Uterus (tissue), 4 donors: Measurements from ENCODE around the gene AGPAT2. TPM values are rescaled to one million over a fixed set of nuclear protein-coding genes. Genes with fewer than 3 reads are reported as not detected.

Experiments
- DNase-seq, 2 donors: peaks; one replicate each; pipeline ENCODE4 v3.0.0-alpha.2; 2019 to 2020
- H3K27ac ChIP-seq, 2 donors: fragments of 200-600 bp; sonication (generic); 1 replicate in 1 of 2; 2 replicates in 1 of 2; pipeline ENCODE4 v1.5.1; 2016 to 2018
- H3K27me3 ChIP-seq, 2 donors: fragments of 200-600 bp; sonication (generic); one replicate each; pipeline ENCODE4 v1.5.1; 2018 to 2019; ENCODE audit warnings: control low read depth in 1 of 2
- H3K36me3 ChIP-seq, 2 donors: fragments of 200-600 bp; sonication (generic); one replicate each; pipeline ENCODE4 v1.5.1; 2019; ENCODE audit warnings: control low read depth in 1 of 2
- H3K4me1 ChIP-seq, 2 donors: fragments of 200-600 bp; sonication (generic); one replicate each; pipeline ENCODE4 v1.5.1; 2018 to 2019; ENCODE audit warnings: control low read depth in 1 of 2
- H3K4me3 ChIP-seq, 2 donors: fragments of 200-600 bp; sonication (generic); 1 replicate in 1 of 2; 2 replicates in 1 of 2; pipeline ENCODE4 v1.5.1; 2018 to 2019; ENCODE audit warnings: mild to moderate bottlenecking in 1 of 2
- H3K9me3 ChIP-seq, 2 donors: fragments of 200-600 bp; sonication (generic); one replicate each; pipeline ENCODE4 v1.5.1; 2019; ENCODE audit warnings: control low read depth in 1 of 2
- CTCF ChIP-seq, 4 experiments: fragments of 200-600 bp in 2 of 4; fragments of 450-650 bp in 2 of 4; sonication (generic) in 2 of 4; IDR thresholded peaks; one replicate each; pipeline ENCODE4 v1.5.1; 2016 to 2019; ENCODE audit warnings: antibody characterized with exemption in 4 of 4, mild to moderate bottlenecking in 2 of 4, moderate library complexity in 1 of 4
- POLR2A ChIP-seq, 2 donors: fragments of 450-650 bp; IDR thresholded peaks; one replicate each; pipeline ENCODE4 v1.6.1; 2016; ENCODE audit warnings: antibody characterized with exemption in 2 of 2, mild to moderate bottlenecking in 1 of 2, moderate library complexity in 1 of 2
- intact Hi-C: fragments of 100-400 bp; cut with DNase I; formaldehyde crosslinking; loops from one replicate; pipeline ENCODE4 v1.15.1; 2023; ENCODE audit warnings: low total_unique reads
- total RNA-seq, 4 donors: library from RNA; depleted of rRNA in 3 of 4; stranded (reverse); fragments of >200 nt in 3 of 4; gene quantifications; one replicate each; pipeline versions ENCODE4 v1.1.0 to v1.2.4, GENCODE V29; 2014 to 2023
- donor health status: DM: yes; HTN: yes; CAD: no.

Gene AGPAT2
- total RNA-seq, 4 donors from 2014 or later = 22.7 to 45.1 (median 38.6) TPM

DNA sequence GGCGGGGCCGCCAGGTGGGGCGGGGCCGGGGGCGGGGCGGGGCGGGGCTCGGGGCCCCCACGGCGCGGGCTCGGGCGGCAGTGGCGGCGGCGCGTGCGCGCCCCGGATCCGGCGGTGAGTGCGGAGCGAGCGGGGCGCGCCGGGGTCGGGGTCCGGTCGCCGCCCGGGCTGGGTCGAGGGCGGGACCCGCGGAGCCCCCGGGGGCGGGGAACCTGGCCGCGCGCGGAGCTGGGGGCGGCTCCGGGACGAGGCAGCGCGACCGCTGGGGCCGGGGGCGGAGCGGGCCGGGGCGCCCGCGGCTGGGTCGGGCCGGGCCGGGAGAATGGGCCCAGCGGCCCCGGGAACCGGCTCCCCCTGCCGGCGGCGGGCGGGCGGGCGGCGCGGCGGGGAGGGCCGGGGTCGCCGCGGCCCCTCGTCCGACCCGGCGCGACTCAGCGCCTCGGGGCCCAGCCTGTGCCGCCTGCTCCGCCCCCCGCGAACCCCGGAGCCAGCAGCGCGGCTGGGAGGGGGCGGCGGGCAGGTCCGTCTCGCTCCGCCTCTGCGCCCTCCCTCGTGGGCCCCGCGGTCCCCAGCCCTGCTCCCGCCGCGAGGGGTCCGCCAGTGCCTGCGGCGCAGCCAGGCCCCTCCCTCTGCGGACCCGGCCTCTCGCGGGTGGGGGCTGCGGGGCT lies 21.4 kb downstream of the AGPAT2 start:
- TF ChIP-seq POLR2A (IDR thresholded peaks at IDR 0.05) (no peak), CTCF (IDR thresholded peaks at IDR 0.05) (no peak)
- intact Hi-C loops = no loop called here

GRCh38 chr9:136665111-136665703 lies 22.1 kb downstream of the AGPAT2 start:
- TF ChIP-seq POLR2A (IDR thresholded peaks at IDR 0.05) (no peak), CTCF (IDR thresholded peaks at IDR 0.05) (peak in 1 of 4 experiments; percentile 25)
- peaks cover 0 to 18% of the 10 kb centered on the region in 2 donors for H3K27me3 ChIP-seq
- H3K4me3 ChIP-seq = peak overlapping the region; percentile 25 to 27
- intact Hi-C loops = no loop called here
- DNase-seq = no peak
- peaks cover 0 to 9% of the 10 kb centered on the region in 2 donors for H3K4me1 ChIP-seq
- H3K9me3 ChIP-seq = no peaks in the 10 kb centered on the region
- H3K36me3 ChIP-seq = no peaks in the 10 kb centered on the region
- H3K27ac ChIP-seq = peak overlapping the region; percentile 12 to 56

More for the DNA sequence above, 21.4 kb downstream of the AGPAT2 start:
- H3K9me3 ChIP-seq = no peaks in the 10 kb centered on the region
- peaks cover 0 to 12% of the 10 kb centered on the region in 2 donors for H3K4me1 ChIP-seq
- peak overlapping the region in 1 of 2 donors; percentile 56 for H3K27ac ChIP-seq
- H3K27me3 ChIP-seq = peaks cover 0 to 18% of the 10 kb centered on the region in 2 donors
- H3K4me3 ChIP-seq = peak overlapping the region; percentile 24 to 29
- H3K36me3 ChIP-seq = no peaks in the 10 kb centered on the region
- DNase-seq = no peak

DNA sequence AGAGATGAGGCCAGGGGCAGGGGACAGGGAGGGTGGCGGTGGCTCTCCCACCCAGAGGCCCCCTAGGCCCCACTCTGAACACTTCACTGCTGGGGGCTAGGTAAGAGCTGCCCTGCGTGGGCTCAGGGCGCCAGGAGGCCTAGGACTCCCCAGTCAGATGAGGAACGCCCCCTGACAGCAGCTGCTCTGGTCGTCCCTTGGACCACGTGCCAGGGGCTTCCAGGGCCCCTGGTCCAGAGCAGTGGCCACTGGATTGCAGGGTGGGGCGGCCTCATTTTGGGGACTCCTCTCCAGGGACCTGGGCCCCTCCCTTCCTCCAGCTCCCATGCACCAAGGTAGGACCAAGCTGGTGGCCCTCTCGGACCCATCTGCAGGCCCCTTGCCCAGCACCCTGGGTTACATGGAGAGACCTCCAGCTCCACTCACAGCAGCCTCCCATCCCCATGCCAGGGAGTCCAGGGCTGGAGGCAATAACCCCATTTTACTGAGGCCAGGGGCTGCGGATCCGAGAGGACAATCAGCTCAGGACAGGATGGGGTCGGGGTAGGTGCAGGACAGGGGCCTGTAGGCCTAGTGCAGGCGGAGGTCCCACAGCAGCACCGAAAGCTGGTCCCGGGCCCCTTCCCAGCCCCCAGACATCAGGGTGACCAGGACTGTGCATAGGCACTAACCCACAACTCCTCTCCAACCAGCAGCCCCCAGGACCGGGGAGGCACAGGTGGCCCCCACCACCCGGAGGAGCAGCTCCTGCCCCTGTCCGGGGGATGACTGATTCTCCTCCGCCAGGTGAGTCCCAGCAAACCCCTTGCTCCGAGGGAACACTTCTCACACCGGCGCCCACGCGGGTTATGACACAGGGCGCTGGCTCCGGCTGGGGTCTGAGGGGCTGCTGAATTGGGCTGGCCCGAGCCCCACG lies 23.0 kb downstream of the AGPAT2 start:
- no peaks in the 10 kb centered on the region for H3K9me3 ChIP-seq
- TF ChIP-seq POLR2A (IDR thresholded peaks at IDR 0.05) (no peak), CTCF (IDR thresholded peaks at IDR 0.05) (no peak)
- peaks cover 0 to 10% of the 10 kb centered on the region in 2 donors for H3K27me3 ChIP-seq
- peak overlapping the region; percentile 55 to 56 for H3K27ac ChIP-seq
- intact Hi-C loops = no loop called here
- peaks cover 0 to 9% of the 10 kb centered on the region in 2 donors for H3K4me1 ChIP-seq
- no peak for DNase-seq
- no peaks in the 10 kb centered on the region for H3K36me3 ChIP-seq
- peak overlapping the region; percentile 25 to 27 for H3K4me3 ChIP-seq

DNA sequence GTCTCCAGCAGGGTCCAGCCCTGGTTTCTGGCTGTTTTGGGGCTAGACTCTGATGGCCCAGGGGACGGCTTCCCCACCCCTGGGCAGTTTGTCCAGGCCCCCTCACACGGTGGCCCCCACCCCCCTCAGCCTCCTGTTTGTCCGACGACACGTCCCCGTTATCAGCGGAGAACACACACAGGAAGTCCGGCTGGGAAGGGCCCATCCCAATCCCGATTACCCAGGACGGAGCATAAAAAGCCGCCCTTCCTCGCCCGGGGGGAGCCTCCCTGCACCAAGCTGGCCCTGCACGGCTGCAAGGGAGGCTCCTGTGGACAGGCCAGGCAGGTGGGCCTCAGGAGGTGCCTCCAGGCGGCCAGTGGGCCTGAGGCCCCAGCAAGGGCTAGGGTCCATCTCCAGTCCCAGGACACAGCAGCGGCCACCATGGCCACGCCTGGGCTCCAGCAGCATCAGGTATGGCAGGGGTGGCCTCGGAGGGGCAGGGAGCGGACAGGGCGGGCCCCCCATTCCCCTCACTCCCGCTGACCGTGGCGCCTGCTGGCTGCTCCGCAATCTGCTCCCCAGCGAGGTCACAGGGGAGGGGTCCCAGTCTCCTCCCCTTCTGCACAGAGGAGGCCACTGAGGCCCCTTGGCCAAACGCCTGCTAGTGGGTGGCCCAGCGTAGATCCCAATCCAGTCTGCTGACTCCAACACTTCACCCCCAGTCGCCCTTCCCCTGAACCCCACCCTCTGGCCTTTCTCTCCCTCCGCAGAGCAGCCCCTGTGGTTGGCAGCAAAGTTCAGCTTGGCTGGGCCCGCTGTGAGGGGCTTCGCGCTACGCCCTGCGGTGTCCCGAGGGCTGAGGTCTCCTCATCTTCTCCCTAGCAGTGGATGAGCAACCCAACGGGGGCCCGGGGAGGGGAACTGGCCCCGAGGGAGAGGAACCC lies 24.3 kb downstream of the AGPAT2 start, which contains the start of gene EGFL7:
Gene EGFL7 (plus strand): TSS at position 261 of the 926 bp plus-strand sequence. CDS start 5,367 bp downstream, outside the sequence.
- intact Hi-C loops = no loop called here
- H3K36me3 ChIP-seq = no peaks in the 10 kb centered on the region
- DNase-seq = peak in 1 of 2 donors; percentile 75
- H3K27me3 ChIP-seq = peaks cover 0 to 10% of the 10 kb centered on the region in 2 donors
- peak within 1 kb of the TSS; percentile 25 to 27 for H3K4me3 ChIP-seq
- H3K9me3 ChIP-seq = no peaks in the 10 kb centered on the region
- peaks cover 0 to 9% of the 10 kb centered on the region in 2 donors for H3K4me1 ChIP-seq
- TF ChIP-seq CTCF (IDR thresholded peaks at IDR 0.05) = no peak
- TF ChIP-seq POLR2A (IDR thresholded peaks at IDR 0.05) = peak; percentile 23 to 41
- peak within 1 kb of the TSS; percentile 56 to 64 for H3K27ac ChIP-seq
